GM19099 (cell line): ENCODE measurements around the gene PRR36.
A peak's percentile ranks its signal among the peaks of the same experiment; 100 is the strongest.

Experiments used
- POLR2A ChIP-seq: IDR thresholded peaks from 3 replicates; pipeline ENCODE4 v1.6.1; 2011; ENCODE audit warnings: low read depth; ENCODE audit not compliant: insufficient read length; ENCODE audit errors: extremely low read depth

PRR36 gene

DNA sequence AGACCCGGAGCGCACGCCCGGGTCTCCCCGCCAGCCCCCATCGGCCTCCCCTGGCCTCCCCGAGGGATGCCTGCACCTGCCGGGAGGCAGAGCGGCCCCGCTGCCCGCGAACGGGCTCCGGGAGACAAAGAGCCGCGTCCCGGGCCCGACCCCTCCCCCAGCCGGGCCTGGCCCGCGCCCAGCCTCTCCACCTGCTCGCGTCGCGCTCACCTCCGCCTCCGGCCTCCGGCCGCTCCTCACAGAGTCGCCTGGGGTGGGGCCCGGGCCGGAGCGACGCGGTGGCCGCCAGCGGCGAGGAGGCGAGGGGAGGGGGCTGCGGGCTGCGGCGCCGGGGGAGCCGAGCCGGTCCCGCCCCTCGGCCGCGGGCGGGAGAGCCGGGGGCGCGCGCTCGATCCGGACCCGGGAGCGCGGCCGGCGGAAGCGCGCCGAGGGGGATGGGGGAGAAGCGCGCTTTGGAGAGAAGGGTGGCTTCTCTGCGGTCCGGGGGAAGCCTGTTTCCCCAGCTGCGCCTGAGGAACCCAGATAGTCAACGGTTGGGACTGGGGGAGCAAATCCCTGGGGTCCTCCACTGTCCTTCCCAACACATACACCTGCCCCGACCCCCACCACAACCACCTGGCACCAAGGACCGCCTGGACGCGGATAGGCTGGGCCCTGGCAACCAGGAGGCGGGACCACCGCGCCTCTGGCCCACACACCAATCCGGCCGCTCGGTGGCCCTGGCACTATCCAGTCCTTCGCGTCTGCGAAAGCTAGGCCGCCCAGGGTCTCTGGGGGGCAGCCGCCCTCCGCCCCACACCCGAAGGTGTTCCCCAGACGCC is at the start of gene PRR36:
Gene PRR36 (minus strand): TSS at position 315 of the 821 bp plus-strand sequence. CDS start 701 bp downstream, outside the sequence.
- TF ChIP-seq POLR2A = no peak

DNA sequence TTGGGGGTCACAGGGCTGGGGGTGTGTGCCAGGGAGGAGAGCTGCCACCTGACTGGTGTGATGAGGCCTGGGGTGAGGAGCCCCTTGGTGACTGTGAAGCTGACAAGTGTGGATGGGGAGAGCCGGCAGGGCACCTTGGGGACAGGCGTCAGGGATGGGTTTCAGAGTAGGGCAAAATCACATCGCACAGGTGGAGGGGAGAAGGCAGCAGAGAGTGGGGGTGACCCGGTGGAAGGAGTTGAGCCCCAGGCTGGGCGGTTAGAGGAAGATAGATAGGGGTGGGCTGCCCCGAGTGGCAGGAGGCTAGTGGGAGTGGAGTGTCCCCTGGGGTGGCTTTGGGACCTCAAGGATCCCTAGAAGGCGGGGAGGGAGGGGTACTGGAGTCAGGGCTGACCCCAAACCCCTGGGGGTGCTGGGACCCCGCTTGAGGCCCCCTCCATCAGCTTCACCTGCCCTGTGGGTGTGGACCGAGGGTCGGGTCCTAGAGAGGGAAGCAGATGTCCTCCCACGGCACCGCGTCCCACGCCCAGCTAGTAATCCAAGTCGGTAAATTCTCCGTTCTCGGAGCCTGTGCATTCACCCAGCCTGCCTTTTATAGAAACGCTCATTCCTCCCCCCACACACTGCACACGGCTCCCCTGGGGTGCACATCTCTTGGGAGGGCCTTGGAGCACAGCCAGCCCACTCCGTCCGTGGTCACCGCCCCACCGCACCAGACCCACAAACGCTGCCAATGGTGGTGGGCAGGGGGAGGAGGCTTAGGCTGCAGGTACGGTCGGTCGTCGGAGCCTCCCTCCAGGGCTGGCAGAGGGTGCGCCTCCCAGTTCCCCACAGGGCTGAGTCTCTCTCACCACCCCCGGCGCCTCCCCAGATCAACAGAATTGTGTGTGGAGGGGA is 49.4 kb upstream of the PRR36 start:
- TF ChIP-seq POLR2A = no peak

DNA sequence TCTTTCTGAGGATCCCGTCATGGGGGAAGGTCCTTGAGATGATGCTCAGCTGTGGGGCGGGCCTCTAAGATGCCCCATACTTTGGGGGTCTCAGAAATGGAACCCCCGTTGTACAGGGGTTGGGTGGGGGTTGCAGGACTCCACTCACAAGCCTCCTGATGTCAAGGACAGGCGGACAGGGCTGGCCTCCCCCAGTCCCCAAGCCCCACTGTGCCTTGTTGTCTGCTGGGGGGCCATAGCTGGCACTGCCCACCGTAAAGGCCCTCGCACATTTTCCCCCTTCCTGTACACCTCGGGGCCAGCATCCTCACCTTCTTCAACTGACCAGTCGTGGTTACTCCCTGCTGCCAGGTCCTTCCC is 48.6 kb upstream of the PRR36 start:
- TF ChIP-seq POLR2A = no peak

DNA sequence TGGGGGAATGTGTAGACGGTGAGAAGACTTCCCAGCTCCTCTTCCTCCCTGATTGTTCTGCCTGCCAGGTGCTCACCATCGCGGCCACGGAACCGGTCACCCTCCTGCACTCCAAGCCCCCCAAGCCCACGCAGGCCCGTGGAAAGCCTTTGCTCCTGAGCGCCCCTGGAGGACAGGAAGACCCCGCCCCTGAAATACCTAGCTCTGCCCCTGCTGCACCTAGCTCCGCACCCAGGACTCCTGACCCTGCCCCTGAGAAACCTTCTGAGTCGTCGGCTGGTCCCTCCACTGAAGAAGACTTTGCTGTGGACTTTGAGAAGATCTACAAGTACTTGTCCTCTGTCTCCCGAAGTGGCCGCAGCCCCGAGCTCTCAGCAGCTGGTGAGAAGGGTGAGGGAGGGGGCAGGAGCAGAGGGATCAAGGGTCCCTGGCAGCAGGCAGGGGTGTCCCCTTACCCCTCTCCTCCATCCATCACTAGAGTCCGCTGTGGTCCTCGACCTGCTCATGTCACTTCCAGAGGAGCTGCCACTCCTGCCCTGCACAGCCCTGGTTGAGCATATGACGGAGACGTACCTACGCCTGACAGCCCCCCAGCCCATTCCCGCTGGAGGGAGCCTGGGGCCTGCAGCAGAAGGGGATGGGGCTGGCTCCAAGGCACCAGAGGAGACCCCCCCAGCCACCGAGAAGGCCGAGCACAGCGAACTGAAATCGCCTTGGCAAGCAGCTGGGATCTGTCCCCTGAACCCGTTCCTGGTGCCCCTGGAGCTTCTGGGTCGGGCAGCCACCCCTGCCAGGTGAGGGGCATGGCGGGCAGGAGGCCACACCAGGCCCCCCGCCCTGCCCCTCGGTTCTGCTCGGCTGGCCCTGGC is 48.0 kb upstream of the PRR36 start:
- no peak for TF ChIP-seq POLR2A

DNA sequence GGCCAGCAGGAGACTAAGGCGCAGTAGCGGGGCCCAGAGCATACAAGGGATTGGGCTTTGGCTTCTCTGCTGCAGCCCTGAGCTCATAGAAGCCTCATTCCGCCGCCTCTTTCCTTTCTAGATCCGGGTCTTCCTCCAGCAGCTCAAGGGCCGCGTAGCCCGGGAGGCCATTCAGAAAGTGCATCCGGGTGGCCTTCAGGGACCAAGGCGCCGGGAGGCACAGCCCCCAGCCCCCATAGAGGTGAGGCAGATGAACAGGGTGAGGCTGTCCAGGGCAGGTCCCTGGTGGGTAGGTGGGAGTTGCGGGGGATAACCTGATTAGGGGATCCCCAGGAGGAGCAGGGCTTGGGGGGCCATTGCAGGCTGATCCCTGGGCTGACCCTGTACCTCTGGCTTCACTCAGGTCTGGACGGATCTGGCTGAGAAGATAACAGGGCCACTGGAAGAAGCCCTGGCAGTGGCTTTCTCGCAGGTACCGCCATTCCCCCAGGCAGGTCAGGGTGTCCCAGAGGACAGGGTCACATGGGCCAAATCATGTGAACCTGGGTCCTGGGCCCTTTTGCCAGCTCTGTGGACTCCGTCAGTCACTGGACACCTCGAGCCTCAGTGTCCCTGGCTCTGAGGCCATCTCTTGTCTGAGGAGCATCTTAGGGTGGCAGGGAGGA is 47.2 kb upstream of the PRR36 start:
- TF ChIP-seq POLR2A = no peak

DNA sequence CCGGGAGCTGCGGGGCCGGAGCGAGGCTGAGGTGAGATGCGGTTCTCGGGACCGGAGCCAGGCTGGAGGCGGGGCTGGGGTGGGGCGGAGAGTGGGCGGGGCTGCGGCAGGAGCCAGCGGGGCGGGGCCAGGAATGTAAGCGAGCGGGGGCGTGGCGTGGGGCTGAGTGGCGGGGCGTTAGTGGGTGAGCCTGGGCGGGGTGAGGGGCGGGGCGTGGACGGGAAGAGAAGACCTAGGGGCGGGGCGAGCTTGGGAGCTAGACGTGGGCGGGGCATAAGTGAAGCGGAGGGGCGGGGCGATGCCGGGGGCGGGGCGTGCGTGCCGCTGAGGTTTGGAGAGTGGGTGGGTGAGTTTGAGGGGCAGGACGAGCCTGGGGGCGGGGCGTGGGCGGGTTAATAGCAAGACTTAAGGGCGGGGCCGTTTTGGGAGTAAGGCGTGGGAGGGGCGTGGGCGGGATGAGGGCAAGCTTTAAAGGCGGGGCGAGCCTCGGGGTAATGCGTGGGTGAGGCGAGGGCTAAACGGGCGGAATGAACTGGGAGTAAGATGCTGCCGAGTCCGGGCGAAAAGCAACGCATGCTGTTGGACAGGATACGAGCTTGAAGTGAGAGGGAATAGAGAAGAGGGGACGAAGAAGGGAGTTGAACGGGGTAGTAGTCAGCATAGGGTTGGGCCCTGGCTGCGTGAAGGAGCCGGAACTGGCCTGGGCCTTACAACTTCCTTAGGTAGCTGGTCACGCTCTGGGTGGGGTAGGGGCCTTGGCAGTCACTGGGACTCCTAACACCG is 46.5 kb upstream of the PRR36 start:
- peak; percentile 48 for TF ChIP-seq POLR2A

DNA sequence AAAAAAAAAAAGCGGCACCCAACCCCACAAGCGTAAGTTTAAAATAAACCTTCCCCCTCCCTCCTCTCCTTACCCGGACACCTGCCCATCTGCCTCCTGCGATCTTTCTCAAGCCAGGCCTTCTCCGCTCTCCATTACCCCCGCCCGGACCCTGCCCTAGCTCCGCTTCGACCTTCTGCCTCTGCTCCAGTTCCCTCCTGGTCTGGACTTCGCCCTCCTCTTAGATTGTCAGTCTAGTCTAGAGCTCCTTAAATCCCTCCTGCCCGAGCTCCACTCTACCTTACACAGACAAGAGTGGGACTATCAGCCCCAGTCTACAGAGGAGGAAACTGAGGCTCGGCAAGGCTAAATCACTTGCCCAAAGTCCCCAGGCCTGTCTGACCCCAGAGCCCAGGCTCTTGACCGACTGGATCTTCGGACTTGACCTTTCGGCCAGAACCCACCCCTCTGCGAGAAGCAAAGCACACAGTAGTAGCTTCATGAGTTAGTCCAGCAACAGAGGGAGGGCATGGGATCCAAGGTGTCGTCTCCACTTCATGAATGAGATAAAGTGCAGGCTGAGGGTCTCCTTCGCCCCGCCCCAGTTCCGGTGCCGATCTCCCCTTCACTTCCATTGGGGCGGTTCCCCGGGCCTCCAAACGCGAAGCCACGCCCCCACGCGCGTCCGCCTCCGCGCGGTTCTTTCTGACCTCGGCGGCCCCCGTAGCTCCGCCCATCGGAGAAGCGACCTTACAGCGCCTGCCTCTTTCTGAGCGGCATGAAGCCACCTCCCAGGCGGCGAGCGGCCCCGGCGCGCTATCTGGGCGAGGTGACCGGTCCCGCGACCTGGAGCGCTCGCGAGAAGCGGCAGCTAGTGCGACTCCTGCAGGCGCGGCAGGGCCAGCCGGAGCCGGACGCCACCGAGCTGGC is 45.7 kb upstream of the PRR36 start, which contains the start of gene SNAPC2:
Gene SNAPC2 (plus strand): TSS at position 729 of the 909 bp plus-strand sequence. CDS start 29 bp downstream, at position 758.
- TF ChIP-seq POLR2A = peak; percentile 56

DNA sequence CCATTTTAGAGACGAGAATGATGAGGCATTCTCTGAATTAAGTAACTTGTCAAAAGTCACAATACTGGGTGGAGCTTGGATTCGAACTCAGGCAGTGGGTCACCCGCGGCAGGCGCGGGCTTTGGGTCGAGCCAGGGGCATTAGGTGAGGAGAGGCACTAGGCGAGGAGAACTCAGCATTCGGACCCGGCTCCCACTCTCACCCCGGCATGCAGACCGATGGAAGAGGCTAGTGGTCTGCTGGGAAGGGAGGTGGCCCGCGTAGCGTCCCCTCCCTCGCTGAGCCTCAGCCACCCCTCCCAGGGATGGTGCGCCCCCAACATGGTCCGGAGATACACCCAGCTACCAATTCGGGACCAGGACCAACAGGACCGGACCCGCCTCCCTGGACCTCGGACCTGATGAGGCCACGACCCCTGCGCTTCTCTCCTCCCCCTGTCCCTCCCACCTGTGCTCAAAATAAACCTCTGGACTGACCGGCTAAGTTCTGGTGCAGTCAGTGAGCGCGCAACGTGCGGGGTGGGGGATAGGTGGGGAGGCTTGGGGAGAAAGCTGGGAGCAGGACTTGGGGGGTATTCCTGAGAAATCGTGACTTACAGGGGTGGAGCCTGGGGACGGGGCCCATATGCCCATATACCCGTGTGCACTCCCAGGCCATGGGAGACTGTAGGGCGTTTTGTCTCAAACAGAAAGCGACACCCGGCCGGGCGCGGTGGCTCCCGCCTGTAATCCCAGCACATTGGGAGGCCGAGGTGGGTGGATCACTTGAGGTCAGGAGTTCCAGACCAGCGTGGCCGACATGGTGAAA is 44.6 kb upstream of the PRR36 start:
- TF ChIP-seq POLR2A = no peak

DNA sequence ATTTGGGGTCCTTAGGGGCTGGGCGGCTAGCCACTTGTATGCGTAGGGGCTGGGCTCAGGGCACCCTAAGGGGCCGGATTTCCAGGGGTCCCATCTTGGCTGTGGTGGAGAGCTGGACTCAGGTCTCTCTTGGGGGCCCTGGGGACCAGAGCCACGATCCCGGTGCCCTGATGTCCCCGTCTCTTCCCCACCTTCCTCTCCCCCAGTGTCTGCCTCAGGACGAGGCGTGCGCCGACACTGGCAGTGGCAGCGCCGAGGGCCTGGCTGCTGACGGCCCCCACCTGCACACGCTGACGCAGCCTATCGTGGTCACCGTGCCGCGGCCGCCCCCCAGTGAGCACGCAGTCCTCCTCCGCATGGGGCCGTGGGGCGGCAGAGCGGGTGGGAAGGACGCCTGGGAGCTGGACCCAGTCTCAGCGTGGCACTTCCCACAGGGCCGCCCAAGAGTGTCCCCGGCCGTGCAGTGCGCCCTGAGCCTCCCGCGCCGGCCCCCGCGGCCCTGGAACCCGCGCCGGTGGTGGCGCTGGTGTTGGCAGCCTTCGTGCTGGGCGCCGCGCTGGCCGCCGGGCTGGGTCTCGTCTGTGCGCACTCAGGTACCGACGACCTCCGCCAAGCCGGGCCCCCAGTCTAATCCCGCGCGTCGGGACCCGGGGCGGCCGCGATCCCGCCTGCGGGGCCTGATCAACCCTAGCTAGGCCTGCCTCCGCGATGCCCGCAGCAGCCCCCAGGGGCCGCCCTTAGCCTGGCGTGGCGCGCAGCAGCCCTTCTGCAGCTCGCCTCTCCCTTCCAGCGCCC is 43.3 kb upstream of the PRR36 start:
- TF ChIP-seq POLR2A = no peak

DNA sequence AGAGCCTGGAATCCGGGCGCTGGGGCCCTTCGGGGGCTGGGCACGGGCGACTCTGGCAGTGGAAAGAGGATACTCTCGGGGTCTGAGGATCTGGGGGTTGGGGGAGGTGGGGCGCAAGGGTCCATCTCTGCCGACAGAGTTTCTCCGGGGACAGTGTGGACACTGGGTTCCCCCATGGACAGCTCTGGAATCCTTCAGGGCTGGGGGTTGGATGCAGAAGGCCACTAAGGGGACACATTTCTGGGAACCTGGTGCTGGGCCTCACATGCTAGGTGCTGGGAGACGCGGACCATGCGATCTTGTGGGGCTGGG is 42.7 kb upstream of the PRR36 start:
- TF ChIP-seq POLR2A = no peak
